Skeletal muscle tissue (tissue), 4 donors: Measurements from ENCODE around the gene BBX. TPM values are rescaled to one million over a fixed set of nuclear protein-coding genes. Genes with fewer than 3 reads are reported as not detected.

Source experiments
- H3K27ac ChIP-seq: one replicate; pipeline ENCODE4 v1.7.0; 2013; ENCODE audit warnings: mild to moderate bottlenecking, low read depth, low read length, inconsistent platforms
- H3K27me3 ChIP-seq, 3 donors: one replicate each; pipeline ENCODE4 v1.7.0; 2013; ENCODE audit warnings: low read length in 3 of 3; ENCODE audit not compliant: control insufficient read depth in 3 of 3, insufficient read depth in 3 of 3
- H3K36me3 ChIP-seq, 3 donors: one replicate each; pipeline ENCODE4 v1.7.0; 2013; ENCODE audit warnings: low read length in 3 of 3; ENCODE audit not compliant: control insufficient read depth in 3 of 3, insufficient read depth in 3 of 3
- H3K4me1 ChIP-seq, 3 donors: one replicate each; pipeline ENCODE4 v1.7.0; 2013; ENCODE audit warnings: low read length in 3 of 3, mild to moderate bottlenecking in 3 of 3; ENCODE audit not compliant: control insufficient read depth in 3 of 3, insufficient read depth in 3 of 3
- H3K4me3 ChIP-seq, 3 donors: one replicate each; pipeline ENCODE4 v1.7.0; 2013; ENCODE audit warnings: low read length in 3 of 3
- H3K9ac ChIP-seq, 3 donors: one replicate each; pipeline ENCODE4 v1.7.0; 2013; ENCODE audit warnings: low read length in 3 of 3, mild to moderate bottlenecking in 3 of 3, moderate library complexity in 2 of 3, low read depth in 1 of 3
- H3K9me3 ChIP-seq, 3 donors: one replicate each; pipeline ENCODE4 v1.7.0; 2013; ENCODE audit warnings: low read length in 3 of 3; ENCODE audit not compliant: control insufficient read depth in 3 of 3
- total RNA-seq: library from RNA; depleted of rRNA; stranded (reverse); fragments of >200 nt; gene quantifications from one replicate; pipeline ENCODE4 v1.2.3, GENCODE V29; 2014
- donor health status: Osteomylitis.

The BBX gene
- total RNA-seq, 1 donor from 2014 or later: 32.9 TPM

DNA sequence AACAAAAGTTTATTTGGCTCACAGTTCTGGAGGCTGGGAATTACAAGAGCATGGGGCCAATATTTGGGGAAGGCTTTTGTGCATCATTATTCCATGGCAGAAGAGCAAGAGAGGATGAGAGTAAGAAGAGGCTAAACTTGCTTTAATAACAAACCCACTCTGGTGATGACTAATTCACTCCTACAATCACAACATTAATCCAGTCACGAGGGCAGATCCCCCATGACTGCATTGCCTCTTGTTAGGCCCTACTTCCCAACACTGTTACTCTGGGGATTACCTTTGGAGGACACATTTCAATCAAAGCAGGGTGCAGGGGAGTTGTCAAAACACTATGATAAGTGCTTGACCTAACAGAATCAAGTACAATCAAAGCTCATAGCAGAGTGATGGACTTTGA, 181.7 kb downstream of the BBX start:
- no peaks in the 10 kb centered on the region for H3K4me1 ChIP-seq
- no peak overlapping the region for H3K4me3 ChIP-seq
- no peaks in the 10 kb centered on the region for H3K9me3 ChIP-seq
- no peak overlapping the region for H3K9ac ChIP-seq
- H3K27ac ChIP-seq: no peak overlapping the region
- H3K36me3 ChIP-seq: no peaks in the 10 kb centered on the region
- no peaks in the 10 kb centered on the region for H3K27me3 ChIP-seq

GRCh38 chr3:107705046-107705445, 182.3 kb downstream of the BBX start:
- Histone ChIP-seq H3K9me3 (no peaks in the 10 kb centered on the region), H3K4me1 (no peaks in the 10 kb centered on the region), H3K4me3 (no peak overlapping the region), H3K27me3 (no peaks in the 10 kb centered on the region), H3K27ac (no peak overlapping the region), H3K36me3 (no peaks in the 10 kb centered on the region), H3K9ac (no peak overlapping the region)

DNA sequence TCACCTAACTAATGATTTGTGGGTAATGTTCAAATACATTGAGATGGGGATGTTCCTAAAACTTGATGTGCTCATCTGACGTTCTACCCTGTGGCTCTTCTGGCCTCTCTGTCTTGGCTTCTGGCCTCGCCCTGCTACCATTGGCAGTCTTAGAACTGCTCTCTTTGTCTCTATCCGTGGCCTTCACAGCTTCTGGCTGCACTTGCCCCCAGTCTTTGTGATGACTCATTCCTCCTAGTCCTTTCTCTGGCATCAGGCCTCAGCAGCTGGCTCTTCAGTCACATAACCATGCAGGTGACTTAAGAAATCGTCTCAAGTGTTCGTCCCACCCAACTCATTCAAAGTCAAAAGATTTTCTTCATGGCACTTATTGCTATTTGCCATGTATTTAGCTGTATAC, 188.1 kb downstream of the BBX start:
- peaks cover 0 to 6% (median 0%) of the 10 kb centered on the region in 3 donors for H3K36me3 ChIP-seq
- no peak overlapping the region for H3K4me3 ChIP-seq
- peak overlapping the region; percentile 42 for H3K27ac ChIP-seq
- H3K9me3 ChIP-seq: no peaks in the 10 kb centered on the region
- H3K4me1 ChIP-seq: peaks cover 0 to 5% (median 4%) of the 10 kb centered on the region in 3 donors
- no peak overlapping the region for H3K9ac ChIP-seq
- H3K27me3 ChIP-seq: no peaks in the 10 kb centered on the region

GRCh38 chr3:107716734-107717133, 194.0 kb downstream of the BBX start:
- Histone ChIP-seq H3K27ac (no peak overlapping the region), H3K27me3 (no peaks in the 10 kb centered on the region), H3K4me1 (no peaks in the 10 kb centered on the region)

DNA sequence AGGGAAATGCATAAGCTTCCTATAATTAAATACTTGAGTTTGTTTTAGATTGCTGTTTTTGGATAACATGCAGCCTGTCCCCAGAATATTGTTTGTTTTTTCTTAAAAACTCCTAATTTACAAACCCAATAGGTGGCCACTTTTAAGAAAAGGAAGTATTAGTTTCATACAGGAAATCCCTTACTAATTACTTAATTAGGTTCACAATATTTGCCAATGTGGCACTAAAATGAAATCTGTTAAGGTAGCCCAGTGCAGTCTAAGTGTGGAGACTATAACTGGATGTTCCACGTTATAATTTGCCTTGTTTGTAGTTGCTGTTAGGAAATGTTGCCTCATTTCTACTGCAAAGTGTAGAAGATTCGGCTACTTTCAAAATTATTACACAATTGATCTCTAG, 195.8 kb downstream of the BBX start:
- Histone ChIP-seq H3K27ac (no peak overlapping the region), H3K9me3 (no peaks in the 10 kb centered on the region), H3K9ac (no peak overlapping the region), H3K36me3 (peaks cover 0 to 3% (median 0%) of the 10 kb centered on the region in 3 donors), H3K4me1 (no peaks in the 10 kb centered on the region), H3K4me3 (no peak overlapping the region), H3K27me3 (no peaks in the 10 kb centered on the region)

More at GRCh38 chr3:107716734-107717133, 194.0 kb downstream of the BBX start:
- no peak overlapping the region for H3K4me3 ChIP-seq
- H3K36me3 ChIP-seq: peaks cover 0 to 6% (median 3%) of the 10 kb centered on the region in 3 donors
- no peaks in the 10 kb centered on the region for H3K9me3 ChIP-seq
- no peak overlapping the region for H3K9ac ChIP-seq

DNA sequence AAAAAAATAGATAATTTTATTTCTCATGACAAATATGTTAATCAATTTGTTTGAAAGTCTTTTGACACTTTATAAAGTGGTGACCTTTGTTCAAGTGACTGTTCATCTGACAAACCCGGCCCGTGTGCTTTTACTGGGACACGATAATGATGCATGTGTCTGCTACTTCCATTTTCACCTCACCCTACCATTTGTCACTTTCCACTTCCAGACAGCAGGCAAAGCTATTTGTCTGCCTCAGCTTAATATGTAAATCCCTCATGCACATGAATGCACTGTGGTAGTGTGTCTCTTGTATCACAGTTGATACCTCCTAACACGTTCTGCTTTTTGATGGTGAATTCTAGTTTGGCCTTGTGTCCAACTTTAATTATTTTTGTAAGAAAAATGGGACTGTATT, 204.3 kb downstream of the BBX start:
- Histone ChIP-seq H3K9ac (no peak overlapping the region), H3K27ac (no peak overlapping the region), H3K4me1 (no peaks in the 10 kb centered on the region), H3K36me3 (peaks cover 0 to 10% (median 4%) of the 10 kb centered on the region in 3 donors), H3K4me3 (no peak overlapping the region), H3K27me3 (no peaks in the 10 kb centered on the region), H3K9me3 (no peaks in the 10 kb centered on the region)

- Histone ChIP-seq H3K9me3 (no peaks in the 10 kb centered on the region), H3K27ac (no peak overlapping the region), H3K4me1 (no peaks in the 10 kb centered on the region), H3K36me3 (peaks cover 0 to 10% (median 9%) of the 10 kb centered on the region in 3 donors), H3K9ac (no peak overlapping the region), H3K27me3 (no peaks in the 10 kb centered on the region), H3K4me3 (no peak overlapping the region)
Observed at GRCh38 chr3:107729686-107730085, 206.9 kb downstream of the BBX start.

DNA sequence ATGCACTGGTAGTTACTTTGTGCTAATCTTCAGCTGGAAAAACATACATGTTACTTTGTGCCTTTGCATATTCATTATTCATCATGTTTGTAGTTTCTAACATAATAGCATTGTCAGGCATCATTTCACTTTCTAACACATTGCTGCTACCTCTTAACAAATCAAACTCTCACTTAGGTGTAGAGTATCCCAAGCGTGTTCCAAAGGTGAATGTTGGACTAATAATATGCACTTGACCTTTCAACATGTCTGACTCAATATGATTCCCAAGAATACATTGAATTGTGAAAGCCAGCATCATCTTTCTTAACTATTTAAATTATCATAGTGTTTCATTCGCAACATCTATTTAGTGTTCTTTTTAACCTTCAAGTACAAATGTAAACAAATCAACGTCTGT, 211.6 kb downstream of the BBX start:
- Histone ChIP-seq H3K36me3 (peaks cover 0 to 8% (median 1%) of the 10 kb centered on the region in 3 donors), H3K4me3 (no peak overlapping the region), H3K27ac (no peak overlapping the region), H3K9me3 (no peaks in the 10 kb centered on the region), H3K9ac (no peak overlapping the region), H3K27me3 (no peaks in the 10 kb centered on the region), H3K4me1 (peaks cover 0 to 3% (median 0%) of the 10 kb centered on the region in 3 donors)

DNA sequence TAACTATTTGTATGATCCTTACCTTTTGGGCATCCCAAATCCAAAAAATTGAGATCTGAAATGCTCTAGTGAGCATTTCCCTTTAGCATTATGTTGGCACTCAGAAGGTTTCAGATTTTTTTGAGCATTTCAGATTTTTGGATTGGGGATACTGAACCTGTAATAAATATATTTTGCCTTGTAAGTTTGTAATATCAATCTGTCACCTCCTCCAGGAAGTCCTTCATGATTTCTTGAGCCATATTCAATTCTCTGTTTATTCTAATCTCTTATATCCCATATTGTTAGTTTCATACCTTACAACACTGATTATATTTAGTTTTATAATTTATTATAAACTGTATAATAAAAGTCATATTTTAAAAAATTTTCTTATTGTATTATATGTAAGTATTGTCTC, 215.2 kb downstream of the BBX start:
- peaks cover 0 to 3% (median 0%) of the 10 kb centered on the region in 3 donors for H3K4me1 ChIP-seq
- no peaks in the 10 kb centered on the region for H3K9me3 ChIP-seq
- H3K27me3 ChIP-seq: no peaks in the 10 kb centered on the region
- H3K27ac ChIP-seq: no peak overlapping the region
- H3K4me3 ChIP-seq: no peak overlapping the region
- peaks cover 0 to 7% (median 0%) of the 10 kb centered on the region in 3 donors for H3K36me3 ChIP-seq
- H3K9ac ChIP-seq: no peak overlapping the region

DNA sequence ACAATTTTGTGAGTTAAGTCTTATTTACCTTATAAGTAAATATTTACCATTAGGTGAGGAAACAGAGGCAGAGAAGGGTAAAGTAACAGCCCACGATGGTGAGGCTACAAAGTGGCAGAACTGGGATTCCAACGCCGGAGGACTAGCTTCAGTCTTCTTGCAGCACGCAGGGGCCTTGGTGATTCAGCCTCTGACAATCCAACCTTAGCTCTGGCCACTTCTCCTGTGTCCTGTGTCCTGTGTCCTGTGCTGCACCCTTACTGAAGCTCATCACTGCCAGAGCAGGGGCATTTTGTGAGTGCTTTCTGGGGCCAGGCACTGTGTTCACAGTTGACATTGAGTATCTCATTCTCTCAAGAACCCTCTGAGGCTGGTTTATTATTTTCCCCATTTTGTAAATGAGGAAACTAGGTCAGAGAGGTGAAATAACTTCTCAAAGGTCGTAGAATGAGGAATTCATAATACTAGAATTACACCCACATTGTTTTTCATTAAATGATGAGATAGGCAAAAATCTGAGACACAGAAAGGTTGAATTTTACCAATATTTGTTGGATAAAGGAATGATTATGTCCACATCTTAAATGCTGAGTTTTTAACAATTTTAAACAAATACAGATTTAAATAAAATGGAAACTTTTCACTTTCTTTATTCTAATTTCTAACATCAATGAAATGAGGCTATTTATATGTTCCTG, 215.9 kb downstream of the BBX start:
- Histone ChIP-seq H3K9ac (peak overlapping the region in 1 of 3 donors; percentile 10), H3K4me3 (no peak overlapping the region), H3K4me1 (peaks cover 0 to 3% (median 0%) of the 10 kb centered on the region in 3 donors), H3K27ac (no peak overlapping the region), H3K9me3 (no peaks in the 10 kb centered on the region), H3K27me3 (no peaks in the 10 kb centered on the region), H3K36me3 (peaks cover 0 to 3% (median 0%) of the 10 kb centered on the region in 3 donors)
